ENCODE measurements around the gene ARHGAP31. TPM values are rescaled to one million over a fixed set of nuclear protein-coding genes. Genes with fewer than 3 reads are reported as not detected.
"Not testable (repeated sequence)": the region's sequence is repeated elsewhere in the genome, so short reads cannot be mapped to it uniquely, and the experiment has no call there.

ARHGAP31 gene
- total RNA-seq, 1 donor from 2014 or later, result 9.7 TPM

DNA sequence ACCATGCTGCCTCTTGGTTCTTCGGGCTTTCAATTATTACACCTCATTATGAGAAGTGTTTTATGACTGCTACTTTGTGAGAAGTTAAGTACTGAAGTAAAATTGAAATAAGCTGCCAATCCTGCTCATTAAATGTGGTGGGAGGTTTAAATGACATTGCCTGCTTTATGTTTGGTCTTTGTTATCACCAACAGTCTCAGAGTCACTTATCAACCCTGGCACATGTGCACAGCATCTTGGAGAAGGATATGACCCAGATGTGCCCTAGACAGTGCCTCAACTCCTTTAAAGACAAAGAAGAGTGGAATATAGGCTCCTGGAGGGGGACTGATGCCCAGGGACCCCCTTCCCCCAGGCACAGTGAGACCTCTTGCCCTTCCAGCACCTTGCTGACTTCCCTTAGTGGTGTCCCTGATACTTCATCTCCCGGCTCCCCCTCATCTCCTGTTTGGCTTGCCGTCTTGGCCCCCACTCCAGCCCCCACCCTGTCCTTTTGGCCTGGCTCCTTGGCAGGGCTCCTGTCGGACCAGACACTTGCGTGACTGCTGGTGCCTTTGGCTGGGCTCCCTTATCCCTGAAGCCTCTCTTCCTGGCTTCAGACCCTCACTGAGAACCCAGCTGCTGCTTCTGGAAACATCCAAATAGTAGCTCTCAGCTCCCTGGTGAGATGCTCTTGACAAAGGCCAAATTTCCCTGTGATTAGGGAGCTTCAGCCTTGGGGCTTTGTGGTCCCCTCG lies 39.8 kb downstream of the ARHGAP31 start:
- Mint-ChIP-seq H3K27ac (no peak overlapping the region), H3K4me1 (peaks cover 24% of the 10 kb centered on the region), H3K27me3 (ENCODE audit: low read depth) (no peaks in the 10 kb centered on the region), H3K4me3 (no peak overlapping the region), H3K36me3 (peaks cover 5% of the 10 kb centered on the region), H3K9me3 (peaks cover 8% of the 10 kb centered on the region)
- TF ChIP-seq, protein P1, sequence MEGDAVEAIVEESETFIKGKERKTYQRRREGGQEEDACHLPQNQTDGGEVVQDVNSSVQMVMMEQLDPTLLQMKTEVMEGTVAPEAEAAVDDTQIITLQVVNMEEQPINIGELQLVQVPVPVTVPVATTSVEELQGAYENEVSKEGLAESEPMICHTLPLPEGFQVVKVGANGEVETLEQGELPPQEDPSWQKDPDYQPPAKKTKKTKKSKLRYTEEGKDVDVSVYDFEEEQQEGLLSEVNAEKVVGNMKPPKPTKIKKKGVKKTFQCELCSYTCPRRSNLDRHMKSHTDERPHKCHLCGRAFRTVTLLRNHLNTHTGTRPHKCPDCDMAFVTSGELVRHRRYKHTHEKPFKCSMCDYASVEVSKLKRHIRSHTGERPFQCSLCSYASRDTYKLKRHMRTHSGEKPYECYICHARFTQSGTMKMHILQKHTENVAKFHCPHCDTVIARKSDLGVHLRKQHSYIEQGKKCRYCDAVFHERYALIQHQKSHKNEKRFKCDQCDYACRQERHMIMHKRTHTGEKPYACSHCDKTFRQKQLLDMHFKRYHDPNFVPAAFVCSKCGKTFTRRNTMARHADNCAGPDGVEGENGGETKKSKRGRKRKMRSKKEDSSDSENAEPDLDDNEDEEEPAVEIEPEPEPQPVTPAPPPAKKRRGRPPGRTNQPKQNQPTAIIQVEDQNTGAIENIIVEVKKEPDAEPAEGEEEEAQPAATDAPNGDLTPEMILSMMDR (IDR thresholded peaks at IDR 0.05; ENCODE audit: unreplicated experiment), result no peak
- DNase-seq (ENCODE audit: low spot score in 2 of 2, unreplicated experiment in 2 of 2), result no peak

DNA sequence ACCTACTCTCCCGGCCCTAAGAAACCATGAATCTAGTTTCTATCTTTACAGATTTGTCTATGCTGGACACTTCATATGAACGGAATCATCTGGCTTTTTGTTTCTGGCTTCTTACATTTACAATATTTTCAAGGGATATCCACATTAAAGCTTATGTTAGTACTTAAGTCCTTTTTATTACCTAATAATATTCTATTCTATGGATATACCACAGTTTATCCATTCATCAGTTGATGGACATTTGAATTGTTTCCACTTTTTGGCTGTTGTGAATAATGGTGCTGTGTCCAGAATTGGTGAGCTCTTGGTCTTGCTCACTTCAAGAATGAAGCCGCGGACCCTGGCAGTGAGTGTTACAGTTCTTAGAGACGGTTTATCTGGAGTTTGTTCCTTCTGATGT lies 42.6 kb downstream of the ARHGAP31 start:
- Mint-ChIP-seq H3K36me3 (peaks cover 5% of the 10 kb centered on the region), H3K9me3 (peaks cover 8% of the 10 kb centered on the region), H3K27me3 (ENCODE audit: low read depth) (no peaks in the 10 kb centered on the region), H3K27ac (no peak overlapping the region), H3K4me3 (no peak overlapping the region), H3K4me1 (peaks cover 20% of the 10 kb centered on the region)
- TF ChIP-seq, protein P1 (IDR thresholded peaks at IDR 0.05; ENCODE audit: unreplicated experiment), result no peak
- no peak for DNase-seq (ENCODE audit: low spot score in 2 of 2, unreplicated experiment in 2 of 2)

DNA sequence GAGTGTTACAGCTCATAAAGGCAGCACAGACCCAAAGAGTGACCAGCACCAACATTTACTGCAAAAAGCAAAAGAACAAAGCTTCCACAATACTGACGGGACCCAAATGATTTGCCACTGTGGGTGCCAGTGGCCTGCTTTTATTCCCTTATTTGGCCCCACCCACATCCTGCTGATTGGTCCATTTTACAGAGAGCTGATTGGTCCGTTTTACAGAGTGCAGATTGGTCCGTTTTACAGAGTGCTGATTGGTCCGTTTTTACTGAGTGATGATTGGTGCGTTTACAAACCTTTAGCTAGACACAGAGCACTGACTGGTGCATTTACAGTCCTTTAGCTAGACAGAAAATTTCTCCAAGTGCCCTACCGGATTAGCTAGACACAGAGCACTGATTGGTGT lies 43.2 kb downstream of the ARHGAP31 start:
- H3K4me3 Mint-ChIP-seq; H3K9me3 Mint-ChIP-seq; H3K27me3 Mint-ChIP-seq (ENCODE audit: low read depth); DNase-seq (ENCODE audit: low spot score in 2 of 2, unreplicated experiment in 2 of 2); H3K36me3 Mint-ChIP-seq; H3K27ac Mint-ChIP-seq: not testable (repeated sequence)
- peaks cover 18% of the 10 kb centered on the region for H3K4me1 Mint-ChIP-seq

DNA sequence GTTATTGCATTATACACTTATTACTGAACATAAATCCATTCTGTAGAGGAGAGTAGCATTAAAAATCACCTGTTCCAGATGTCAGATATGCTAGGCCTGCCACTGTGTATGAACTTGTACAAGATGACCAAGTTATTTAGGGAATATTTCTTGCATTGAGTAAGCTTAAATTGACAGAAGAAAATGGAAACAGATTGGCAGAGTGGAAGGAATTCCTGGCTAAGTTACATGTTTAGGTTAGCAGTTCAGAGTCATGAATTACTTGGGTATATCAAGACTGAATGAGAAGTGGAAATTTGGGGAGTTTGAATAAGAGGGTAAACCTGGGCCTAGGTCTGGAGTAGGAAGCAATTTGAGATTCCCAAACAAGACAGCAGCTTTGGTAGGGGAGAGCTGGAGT lies 44.6 kb downstream of the ARHGAP31 start:
- TF ChIP-seq, protein P1 (IDR thresholded peaks at IDR 0.05; ENCODE audit: unreplicated experiment), result no peak
- peaks cover 8% of the 10 kb centered on the region for H3K9me3 Mint-ChIP-seq
- no peaks in the 10 kb centered on the region for H3K27me3 Mint-ChIP-seq (ENCODE audit: low read depth)
- H3K36me3 Mint-ChIP-seq, result peaks cover 5% of the 10 kb centered on the region
- peak overlapping the region; percentile 0 for H3K27ac Mint-ChIP-seq
- H3K4me3 Mint-ChIP-seq, result no peak overlapping the region
- peaks cover 14% of the 10 kb centered on the region for H3K4me1 Mint-ChIP-seq
- DNase-seq (ENCODE audit: low spot score in 2 of 2, unreplicated experiment in 2 of 2), result no peak

GRCh38 chr3:119340014-119340413 lies 45.8 kb downstream of the ARHGAP31 start:
- no peak for DNase-seq (ENCODE audit: low spot score in 2 of 2, unreplicated experiment in 2 of 2)
- peaks cover 8% of the 10 kb centered on the region for H3K4me1 Mint-ChIP-seq
- H3K27ac Mint-ChIP-seq, result no peak overlapping the region
- peaks cover 8% of the 10 kb centered on the region for H3K9me3 Mint-ChIP-seq
- H3K36me3 Mint-ChIP-seq, result peaks cover 5% of the 10 kb centered on the region
- TF ChIP-seq, protein P1 (IDR thresholded peaks at IDR 0.05; ENCODE audit: unreplicated experiment), result no peak
- H3K4me3 Mint-ChIP-seq, result no peak overlapping the region
- no peaks in the 10 kb centered on the region for H3K27me3 Mint-ChIP-seq (ENCODE audit: low read depth)

- DNase-seq (ENCODE audit: low spot score in 2 of 2, unreplicated experiment in 2 of 2), result no peak
- peaks cover 8% of the 10 kb centered on the region for H3K9me3 Mint-ChIP-seq
- peaks cover 5% of the 10 kb centered on the region for H3K36me3 Mint-ChIP-seq
- TF ChIP-seq, protein P1 (IDR thresholded peaks at IDR 0.05; ENCODE audit: unreplicated experiment), result no peak
- no peak overlapping the region for H3K27ac Mint-ChIP-seq
- peaks cover 8% of the 10 kb centered on the region for H3K4me1 Mint-ChIP-seq
- no peak overlapping the region for H3K4me3 Mint-ChIP-seq
- H3K27me3 Mint-ChIP-seq (ENCODE audit: low read depth), result no peaks in the 10 kb centered on the region
Observed at GRCh38 chr3:119340446-119340845, 46.3 kb downstream of the ARHGAP31 start.
